Endothelial cell of umbilical vein (primary cell): ENCODE results near the gene GFER. TPM values are rescaled to one million over a fixed set of nuclear protein-coding genes. Genes with fewer than 3 reads are reported as not detected.

Source experiments
- BruUV-seq: library from RNA; stranded (reverse); fragments of 400-500 nt; replicated peaks from 2 replicates; lab custom pipeline; 2021; lab: Mats Ljungman, UMichigan
- CTCF ChIA-PET: fragments of 300-600, 350-600 bp; sonication (Branson Sonifier 250); formaldehyde crosslinking; loops from one replicate; lab custom pipeline; 2021; ENCODE audit warnings: antibody characterized with exemption, inconsistent platforms; lab: Charles Lee
- POLR2A ChIA-PET: fragments of 300-600, 350-600 bp; sonication (Branson Sonifier 250); formaldehyde crosslinking; loops from one replicate; lab custom pipeline; 2021; ENCODE audit warnings: antibody characterized with exemption, inconsistent platforms; lab: Charles Lee
- DNase-seq: peaks from one replicate; pipeline ENCODE4 v3.0.0-alpha.2; 2011; ENCODE audit warnings: low read depth, low spot score
- FAIRE-seq: peaks from 2 replicates; lab custom pipeline; 2011; peaks lifted over from hg19 to GRCh38; lab: Jason Lieb, UNC
- H2AFZ ChIP-seq: 2 replicates; pipeline ENCODE4 v1.6.0; 2012; ENCODE audit warnings: low read depth, low read length, control low read depth, inconsistent platforms
- H3K27ac ChIP-seq: 2 replicates; pipeline ENCODE4 v1.5.1; 2011; ENCODE audit warnings: low read depth, mild to moderate bottlenecking, control low read depth, low read length, moderate library complexity; ENCODE audit not compliant: insufficient read depth
- H3K27me3 ChIP-seq, 2 experiments: 2 replicates each; pipeline versions ENCODE4 v1.6.0 to v1.6.1; 2011; ENCODE audit warnings: low read length in 2 of 2, mixed read lengths in 1 of 2; ENCODE audit not compliant: control insufficient read depth in 2 of 2, insufficient read depth in 2 of 2
- H3K36me3 ChIP-seq, 2 experiments: 2 replicates in 1 of 2; 3 replicates in 1 of 2; pipeline ENCODE4 v1.5.1; 2011; ENCODE audit warnings: low read length in 2 of 2, mild to moderate bottlenecking in 1 of 2, moderate library complexity in 1 of 2; ENCODE audit not compliant: control insufficient read depth in 2 of 2, insufficient read depth in 2 of 2; ENCODE audit errors: extremely low read depth in 1 of 2
- H3K4me1 ChIP-seq: 3 replicates; pipeline ENCODE4 v1.5.1; 2011; ENCODE audit warnings: mild to moderate bottlenecking, low read length; ENCODE audit not compliant: control insufficient read depth, insufficient read depth; ENCODE audit errors: extremely low read depth
- H3K4me2 ChIP-seq: 2 replicates; pipeline ENCODE4 v1.6.1; 2011; ENCODE audit warnings: low read length, control low read depth, mixed read lengths; ENCODE audit not compliant: insufficient read depth
- H3K4me3 ChIP-seq, 3 experiments: fragments of 200-600 bp in 1 of 3; sonication (generic), shearing (Covaris generic) in 1 of 3; replicated peaks in 1 of 3; 2 replicates each; pipeline ENCODE4 v1.5.1; 2011 to 2016; ENCODE audit warnings: control low read depth in 3 of 3, low read length in 3 of 3, mild to moderate bottlenecking in 2 of 3, inconsistent platforms in 1 of 3, low read depth in 1 of 3, moderate library complexity in 1 of 3; ENCODE audit not compliant: insufficient read depth in 1 of 3
- H3K79me2 ChIP-seq: 2 replicates; pipeline ENCODE4 v1.6.0; 2012; ENCODE audit warnings: low read length, inconsistent platforms; ENCODE audit not compliant: control insufficient read depth, insufficient read depth
- H3K9ac ChIP-seq: replicated peaks from 2 replicates; pipeline ENCODE3; 2011; ENCODE audit warnings: low read length, control low read depth; ENCODE audit not compliant: insufficient read depth; ENCODE audit errors: extremely low read depth
- H3K9me1 ChIP-seq: replicated peaks from 3 replicates; pipeline ENCODE4 v1.6.0; 2011; ENCODE audit warnings: mild to moderate bottlenecking, low read length; ENCODE audit not compliant: control insufficient read depth, insufficient read depth; ENCODE audit errors: extremely low read depth
- H3K9me3 ChIP-seq: replicated peaks from 2 replicates; pipeline ENCODE4 v1.5.1; 2012; ENCODE audit warnings: low read length, inconsistent platforms; ENCODE audit not compliant: control insufficient read depth, insufficient read depth
- H4K20me1 ChIP-seq: replicated peaks from 2 replicates; pipeline ENCODE3; 2011; ENCODE audit warnings: mild to moderate bottlenecking, low read length; ENCODE audit not compliant: control insufficient read depth, insufficient read depth; ENCODE audit errors: extremely low read depth
- CTCF ChIP-seq, 2 donors: IDR thresholded peaks; 1 replicate in 1 of 2; 2 replicates in 1 of 2; pipeline ENCODE4 v1.5.1; 2011; ENCODE audit warnings: low read length in 2 of 2, mild to moderate bottlenecking in 2 of 2, moderate library complexity in 2 of 2, control low read depth in 1 of 2, inconsistent platforms in 1 of 2, low read depth in 1 of 2; ENCODE audit not compliant: insufficient read depth in 1 of 2; ENCODE audit errors: extremely low read depth in 1 of 2
- EZH2 ChIP-seq: IDR thresholded peaks from 2 replicates; pipeline ENCODE4 v1.6.1; 2012; ENCODE audit warnings: borderline replicate concordance, low read depth, mild to moderate bottlenecking, moderate library complexity, low read length, inconsistent platforms; ENCODE audit not compliant: severe bottlenecking
- FOS ChIP-seq: IDR thresholded peaks from 2 replicates; pipeline ENCODE4 v1.6.1; 2011; ENCODE audit warnings: mild to moderate bottlenecking, low read length, moderate library complexity, borderline replicate concordance; ENCODE audit not compliant: insufficient read depth
- GATA2 ChIP-seq: IDR thresholded peaks from 2 replicates; pipeline ENCODE4 v1.7.0; 2011; ENCODE audit warnings: low read depth, mild to moderate bottlenecking, moderate library complexity, mixed read lengths, low read length; ENCODE audit not compliant: insufficient read length, insufficient read depth
- JUN ChIP-seq: IDR thresholded peaks from 2 replicates; pipeline ENCODE4 v1.6.1; 2011; ENCODE audit warnings: borderline replicate concordance, low read depth; ENCODE audit not compliant: insufficient read length, insufficient read depth
- MAX ChIP-seq: IDR thresholded peaks from 2 replicates; pipeline ENCODE4 v1.6.1; 2011; ENCODE audit not compliant: insufficient read depth, insufficient read length
- MYC ChIP-seq: IDR thresholded peaks from one replicate; pipeline ENCODE4 v1.6.1; 2011; ENCODE audit warnings: mild to moderate bottlenecking, low read depth, low read length
- POLR2A ChIP-seq: IDR thresholded peaks from 2 replicates; pipeline ENCODE4 v1.6.1; 2012; ENCODE audit warnings: low read depth, mild to moderate bottlenecking, control low read depth, low read length
- POLR2AphosphoS5 ChIP-seq: IDR thresholded peaks from 2 replicates; pipeline ENCODE4 v1.6.1; 2012; ENCODE audit warnings: low read depth, mild to moderate bottlenecking, control low read depth, low read length, moderate library complexity; ENCODE audit not compliant: insufficient read depth
- dilution Hi-C: fragments of 300-500 bp; cut with MboI; formaldehyde crosslinking; loops from one replicate; pipeline ENCODE4 v1.15.0; 2019; ENCODE audit warnings: low sequenced_read_pairs; ENCODE audit not compliant: extremely low pct_ligation_motif_present
- intact Hi-C: fragments of 100-400 bp; cut with micrococcal nuclease; formaldehyde crosslinking; loops from one replicate; pipeline ENCODE4 v1.10.0; 2022
- polyA plus RNA-seq, 4 experiments: library from polyadenylated mRNA; depleted of rRNA in 3 of 4; stranded (reverse) in 3 of 4; unstranded in 1 of 4; fragments of >200 nt; gene quantifications; 2 replicates each; pipeline versions ENCODE4 v1.2.1 to v1.2.3, GENCODE V29; 2011 to 2012; ENCODE audit warnings: missing spikeins in 1 of 4
- total RNA-seq: library from RNA; stranded (reverse); gene quantifications from 2 replicates; pipeline ENCODE4 v1.2.3, GENCODE V29; 2021

Gene GFER
- total and polyA plus RNA-seq, 2 donors (not counting 3 experiments of a cell fraction or from before 2014, with no cell fraction given) = 13.7 to 29.9 TPM

- BruUV-seq = no TSS peak
- Histone ChIP-seq H3K9me1 (no peaks in the 10 kb centered on the region), H3K79me2 (no peaks in the 10 kb centered on the region), H3K36me3 (no peaks in the 10 kb centered on the region), H3K4me1 (peaks cover 12% of the 10 kb centered on the region), H3K27ac (no peak overlapping the region), H3K9me3 (no peaks in the 10 kb centered on the region), H4K20me1 (no peaks in the 10 kb centered on the region), H3K4me3 (no peak overlapping the region), H2AFZ (no peak overlapping the region), H3K27me3 (no peaks in the 10 kb centered on the region), H3K4me2 (no peak overlapping the region), H3K9ac (no peak overlapping the region)
- intact Hi-C loops (no loop called here), dilution Hi-C loops (no loop called here)
- FAIRE-seq (no peak), DNase-seq (no peak)
- ChIA-PET POLR2A (interaction anchor here (1.7 kb wide), 1 partner anchor 19 kb away, joined by 7 read pairs; the partner anchor contains the start of gene RPS2), CTCF (interaction anchor here (0.6 to 1.8 kb wide), 5 partner anchors 11 to 195 kb away, joined by 4 to 9 read pairs (median 5); no protein-coding TSS in a partner anchor)
- TF ChIP-seq POLR2AphosphoS5 = no peak
- no peak for TF ChIP-seq GATA2
- no peak for TF ChIP-seq FOS
- no peak for TF ChIP-seq CTCF (IDR thresholded peaks at IDR 0.05; ENCODE audit: extremely low read depth in 1 of 2, insufficient read depth in 1 of 2, low read depth in 1 of 2, low read length in 2 of 2)
- no peak for TF ChIP-seq MYC
- no peak for TF ChIP-seq POLR2A
- TF ChIP-seq EZH2 = no peak
- TF ChIP-seq MAX = no peak
- no peak for TF ChIP-seq JUN
Measured at GRCh38 chr16:1945559-1946391, 38.2 kb upstream of the GFER start.
